ENCODE data around the gene PITPNM2. TPM values are rescaled to one million over a fixed set of nuclear protein-coding genes. Genes with fewer than 3 reads are reported as not detected.
A peak's percentile ranks its signal among the peaks of the same experiment; 100 is the strongest.

The PITPNM2 gene
- total RNA-seq, 4 donors from 2014 or later, result 10.4 to 24.4 (median 13.3) TPM

GRCh38 chr12:123133701-123134100 is 17.2 kb downstream of the PITPNM2 start:
- no peak overlapping the region for H3K4me3 ChIP-seq
- intact Hi-C loops (cut with DNase I), result no loop called here
- H3K4me1 ChIP-seq, result peaks cover 23 to 46% (median 30%) of the 10 kb centered on the region in 4 donors
- no peak overlapping the region for H3K27ac ChIP-seq (replicated peaks in 1 of 4)
- H3K9me3 ChIP-seq, result no peaks in the 10 kb centered on the region
- TF ChIP-seq CTCF (IDR thresholded peaks at IDR 0.05) (no peak), EP300 (IDR thresholded peaks at IDR 0.05) (no peak), POLR2A (IDR thresholded peaks at IDR 0.05; ENCODE audit: low read depth) (no peak), POLR2AphosphoS5 (IDR thresholded peaks at IDR 0.05) (no peak)
- H3K27me3 ChIP-seq, result no peaks in the 10 kb centered on the region
- H3K36me3 ChIP-seq, result peaks cover 0 to 5% (median 0%) of the 10 kb centered on the region in 4 donors
- WGBS, result 94% methylated on average over 9 of the region's 9 CpGs
- no peak for DNase-seq (ENCODE audit: extremely low spot score)

- Histone ChIP-seq H3K36me3 (peaks cover 0 to 5% (median 0%) of the 10 kb centered on the region in 4 donors), H3K27me3 (no peaks in the 10 kb centered on the region), H3K27ac (replicated peaks in 1 of 4) (peak overlapping the region in 2 of 4 donors; percentile 74 to 76), H3K4me1 (peaks cover 23 to 51% (median 34%) of the 10 kb centered on the region in 4 donors), H3K9me3 (no peaks in the 10 kb centered on the region), H3K4me3 (no peak overlapping the region)
- intact Hi-C loops (cut with DNase I), result no loop called here
- TF ChIP-seq POLR2AphosphoS5 (IDR thresholded peaks at IDR 0.05) (no peak), POLR2A (IDR thresholded peaks at IDR 0.05; ENCODE audit: low read depth) (no peak), EP300 (IDR thresholded peaks at IDR 0.05) (no peak), CTCF (IDR thresholded peaks at IDR 0.05) (no peak)
- DNase-seq (ENCODE audit: extremely low spot score), result no peak
- 80% methylated on average over 3 of the region's 3 CpGs for WGBS
Measured at GRCh38 chr12:123132951-123133619, 17.8 kb downstream of the PITPNM2 start.

GRCh38 chr12:123131879-123132402 is 18.9 kb downstream of the PITPNM2 start:
- peak overlapping the region; percentile 64 to 76 (median 70) for H3K27ac ChIP-seq (replicated peaks in 1 of 4)
- H3K4me1 ChIP-seq, result peaks cover 31 to 59% (median 45%) of the 10 kb centered on the region in 4 donors
- TF ChIP-seq EP300 (IDR thresholded peaks at IDR 0.05) (no peak), POLR2AphosphoS5 (IDR thresholded peaks at IDR 0.05) (no peak), CTCF (IDR thresholded peaks at IDR 0.05) (no peak), POLR2A (IDR thresholded peaks at IDR 0.05; ENCODE audit: low read depth) (no peak)
- H3K36me3 ChIP-seq, result peaks cover 0 to 1% (median 0%) of the 10 kb centered on the region in 4 donors
- no peak for DNase-seq (ENCODE audit: extremely low spot score)
- no peak overlapping the region for H3K4me3 ChIP-seq
- H3K27me3 ChIP-seq, result no peaks in the 10 kb centered on the region
- no peaks in the 10 kb centered on the region for H3K9me3 ChIP-seq
- WGBS, result 44% methylated on average over 8 of the region's 12 CpGs
- intact Hi-C loops (cut with DNase I), result no loop called here

- Histone ChIP-seq H3K27me3 (no peaks in the 10 kb centered on the region), H3K4me1 (peaks cover 37 to 64% (median 51%) of the 10 kb centered on the region in 4 donors), H3K27ac (replicated peaks in 1 of 4) (peak overlapping the region; percentile 64 to 76 (median 70)), H3K9me3 (no peaks in the 10 kb centered on the region), H3K36me3 (no peaks in the 10 kb centered on the region), H3K4me3 (no peak overlapping the region)
- intact Hi-C loops (cut with DNase I), result no loop called here
- 75% methylated on average over 4 of the region's 4 CpGs for WGBS
- no peak for DNase-seq (ENCODE audit: extremely low spot score)
- no peak for TF ChIP-seq CTCF (IDR thresholded peaks at IDR 0.05)
- no peak for TF ChIP-seq POLR2AphosphoS5 (IDR thresholded peaks at IDR 0.05)
- no peak for TF ChIP-seq POLR2A (IDR thresholded peaks at IDR 0.05; ENCODE audit: low read depth)
- TF ChIP-seq EP300 (IDR thresholded peaks at IDR 0.05), result no peak
Measured at GRCh38 chr12:123131291-123131832, 19.5 kb downstream of the PITPNM2 start.

Measured in esophagus muscularis mucosa (tissue), 4 donors.